NT2/D1 (cell line): ENCODE results near the gene PRPF40A.

Source experiments
- SUZ12 ChIP-seq: IDR thresholded peaks from 2 replicates; pipeline ENCODE4 v1.6.1; 2011; ENCODE audit not compliant: insufficient read length, insufficient read depth; ENCODE audit errors: extremely low read depth
- YY1 ChIP-seq: IDR thresholded peaks from 2 replicates; pipeline ENCODE4 v1.6.1; 2011; ENCODE audit not compliant: insufficient read length, insufficient read depth
- ZNF274 ChIP-seq: IDR thresholded peaks from 2 replicates; pipeline ENCODE4 v1.6.1; 2011; ENCODE audit warnings: mild to moderate bottlenecking, low read depth, low read length

- TF ChIP-seq YY1 (no peak), SUZ12 (no peak), ZNF274 (no peak)
Observed at GRCh38 chr2:152678808-152679207, 38.5 kb downstream of the PRPF40A start.
